CD4-positive, alpha-beta T cell treated with Interleukin-15 for 4 hours (primary cell): ENCODE data around the gene SLC11A1.

ENCODE experiments used
- DNase-seq: peaks from one replicate; pipeline ENCODE4 v3.0.0-alpha.2; 2020; ENCODE audit warnings: low spot score

Gene SLC11A1

GRCh38 chr2:218435003-218435982 is 53.2 kb downstream of the SLC11A1 start:
- no peak for DNase-seq

DNA sequence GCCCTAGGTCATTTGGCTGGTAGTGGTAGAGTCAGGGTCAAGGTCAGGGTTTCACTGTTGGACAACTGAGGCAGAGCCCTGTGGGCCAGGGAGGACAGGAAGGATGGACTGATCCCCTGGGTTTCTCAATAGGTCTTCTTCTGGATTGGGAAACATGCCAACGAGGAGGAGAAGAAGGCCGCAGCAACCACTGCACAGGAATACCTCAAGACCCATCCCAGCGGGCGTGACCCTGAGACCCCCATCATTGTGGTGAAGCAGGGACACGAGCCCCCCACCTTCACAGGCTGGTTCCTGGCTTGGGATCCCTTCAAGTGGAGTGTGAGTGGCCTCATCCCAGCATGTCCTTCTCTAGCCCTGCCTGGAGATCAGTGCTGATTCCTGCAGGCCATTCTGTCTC is 54.9 kb downstream of the SLC11A1 start:
- no peak for DNase-seq

GRCh38 chr2:218437969-218438368 is 55.9 kb downstream of the SLC11A1 start:
- no peak for DNase-seq

DNA sequence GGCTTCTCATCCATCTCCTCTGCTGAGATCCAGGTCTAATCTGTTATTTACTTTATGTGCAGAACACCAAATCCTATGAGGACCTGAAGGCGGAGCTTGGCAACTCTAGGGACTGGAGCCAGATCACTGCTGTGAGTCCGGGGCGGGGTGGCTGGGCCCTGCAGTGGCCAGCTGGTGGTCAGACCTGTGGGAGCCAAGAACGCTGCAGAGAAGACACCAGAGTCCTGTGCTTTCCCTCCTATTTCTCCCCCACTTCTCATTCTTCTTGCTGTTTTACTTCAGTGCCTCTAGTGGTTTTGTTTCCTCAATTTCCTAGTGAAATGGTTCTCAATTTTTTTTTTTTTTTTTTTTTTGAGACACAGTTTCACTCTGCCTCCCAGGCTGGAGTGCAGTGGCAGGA is 56.5 kb downstream of the SLC11A1 start:
- DNase-seq: no peak

DNA sequence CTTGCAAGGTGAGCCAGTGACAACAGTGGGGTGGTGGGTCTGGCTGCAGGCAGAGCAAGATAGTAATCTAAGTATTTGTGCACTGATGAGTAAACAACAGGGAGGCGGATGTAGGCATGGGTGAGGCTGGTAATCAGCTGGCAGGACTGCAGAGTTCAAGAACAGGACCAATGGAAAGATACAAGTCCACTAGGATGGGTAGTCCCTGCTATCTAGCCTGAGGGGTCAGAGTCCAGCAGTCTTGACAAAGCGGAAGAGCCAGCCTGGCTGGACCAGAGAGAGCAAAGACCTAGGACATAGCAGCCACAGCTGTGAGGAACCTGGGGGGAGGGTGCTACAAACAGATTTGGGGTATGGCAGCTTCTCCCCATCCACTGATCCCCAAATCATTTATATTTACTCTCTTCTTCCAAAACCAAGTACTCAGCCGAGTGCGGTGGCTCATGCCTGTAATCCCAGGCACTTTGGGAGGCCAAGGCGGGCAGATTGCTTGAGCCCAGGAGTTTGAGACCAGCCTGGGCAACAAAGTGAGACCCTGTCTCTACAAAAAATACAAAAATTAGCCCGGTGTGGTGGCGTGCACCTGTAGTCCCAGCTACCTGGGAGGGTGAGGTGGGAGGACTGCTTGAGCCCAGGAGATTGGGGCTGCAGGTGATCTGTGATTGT is 62.8 kb downstream of the SLC11A1 start:
- no peak for DNase-seq

GRCh38 chr2:218445602-218446001 is 63.5 kb downstream of the SLC11A1 start:
- DNase-seq: no peak
